Tibial artery (tissue), 4 donors: ENCODE data around the gene WDR54.
A peak's percentile ranks its signal among the peaks of the same experiment; 100 is the strongest.

Experiments used
- DNase-seq, 2 donors: peaks; one replicate each; pipeline ENCODE4 v3.0.0-alpha.2; 2019
- H3K27ac ChIP-seq, 2 donors: fragments of 200-600 bp; sonication (generic) in 1 of 2; 1 replicate in 1 of 2; 2 replicates in 1 of 2; pipeline ENCODE4 v1.5.1; 2018 to 2019; ENCODE audit warnings: mild to moderate bottlenecking in 1 of 2
- H3K27me3 ChIP-seq, 2 donors: fragments of 200-600 bp; sonication (generic) in 1 of 2; one replicate each; pipeline versions ENCODE4 v1.5.1 to v1.6.0; 2016 to 2019
- H3K36me3 ChIP-seq, 3 donors: fragments of 200-600 bp; sonication (generic) in 2 of 3; one replicate each; pipeline ENCODE4 v1.5.1; 2016 to 2019; ENCODE audit warnings: mild to moderate bottlenecking in 2 of 3
- H3K4me1 ChIP-seq, 4 donors: fragments of 200-600 bp; sonication (generic) in 2 of 4; 1 replicate in 3 of 4; 2 replicates in 1 of 4; pipeline ENCODE4 v1.5.1; 2016 to 2019
- H3K4me3 ChIP-seq, 2 donors: fragments of 200-600 bp; sonication (generic) in 1 of 2; 1 replicate in 1 of 2; 2 replicates in 1 of 2; pipeline ENCODE4 v1.5.1; 2018 to 2019; ENCODE audit warnings: mild to moderate bottlenecking in 2 of 2
- H3K9me3 ChIP-seq, 3 donors: fragments of 200-600 bp; sonication (generic) in 1 of 3; one replicate each; pipeline ENCODE4 v1.5.1; 2016 to 2019
- CTCF ChIP-seq, 2 experiments: fragments of 200-600 bp in 1 of 2; fragments of 450-650 bp in 1 of 2; IDR thresholded peaks; one replicate each; pipeline ENCODE4 v1.5.1; 2017 to 2019; ENCODE audit warnings: antibody characterized with exemption in 2 of 2, mild to moderate bottlenecking in 1 of 2, moderate library complexity in 1 of 2
- intact Hi-C: fragments of 100-400 bp; cut with DNase I; formaldehyde crosslinking; loops from one replicate; pipeline ENCODE4 v1.15.0; 2023; ENCODE audit warnings: low total_unique reads

The WDR54 gene, protein sequence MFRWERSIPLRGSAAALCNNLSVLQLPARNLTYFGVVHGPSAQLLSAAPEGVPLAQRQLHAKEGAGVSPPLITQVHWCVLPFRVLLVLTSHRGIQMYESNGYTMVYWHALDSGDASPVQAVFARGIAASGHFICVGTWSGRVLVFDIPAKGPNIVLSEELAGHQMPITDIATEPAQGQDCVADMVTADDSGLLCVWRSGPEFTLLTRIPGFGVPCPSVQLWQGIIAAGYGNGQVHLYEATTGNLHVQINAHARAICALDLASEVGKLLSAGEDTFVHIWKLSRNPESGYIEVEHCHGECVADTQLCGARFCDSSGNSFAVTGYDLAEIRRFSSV

DNA sequence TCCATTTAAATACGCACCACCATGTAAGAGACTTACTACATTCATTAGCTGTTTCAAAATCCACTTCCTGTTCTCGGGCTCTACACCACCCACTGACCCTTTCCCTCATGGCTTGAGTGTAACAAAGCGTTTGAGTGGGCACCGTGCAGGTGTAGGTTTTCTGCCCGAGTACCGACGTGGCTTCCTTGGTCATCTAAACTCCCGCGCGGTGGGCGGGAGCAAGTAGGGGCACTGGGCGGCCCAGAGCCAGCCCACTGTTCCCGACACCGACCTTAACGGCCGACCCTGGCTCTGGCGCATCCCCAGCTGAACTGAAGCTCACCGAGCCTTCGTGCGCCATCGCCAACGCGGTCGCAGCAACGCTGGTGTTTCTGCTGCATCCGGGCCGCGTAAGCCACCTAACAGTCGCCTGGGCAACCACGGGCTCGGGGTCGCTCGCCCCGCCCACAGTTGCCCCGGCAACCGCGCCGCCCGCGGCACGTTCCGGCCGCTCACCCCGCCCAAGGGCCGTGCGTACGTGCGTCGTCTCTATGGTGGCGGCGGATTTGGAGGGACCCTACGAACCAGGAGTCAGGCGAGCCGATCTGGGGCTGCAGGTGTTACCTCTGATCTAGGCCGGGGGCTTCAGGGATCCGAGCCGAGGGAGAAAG, at the start of gene WDR54, which contains the start of gene C2orf81:
Gene WDR54, plus strand, starts transcription at position 510 of the 650 bp plus-strand sequence. CDS start 424 bp downstream, outside the sequence.
Gene C2orf81, minus strand, starts transcription at position 399 of the 650 bp plus-strand sequence. Its CDS starts 59 bp downstream, at position 340.
- Histone ChIP-seq H3K9me3 (no peaks in the 10 kb centered on the region), H3K27me3 (no peaks in the 10 kb centered on the region), H3K27ac (peak within 1 kb of the TSS; percentile 62 to 66), H3K36me3 (peaks cover 0 to 14% (median 5%) of the 10 kb centered on the region in 3 donors), H3K4me3 (peak within 1 kb of the TSS; percentile 57 to 78), H3K4me1 (peaks cover 0 to 22% (median 13%) of the 10 kb centered on the region in 4 donors)
- no peak for TF ChIP-seq CTCF (IDR thresholded peaks at IDR 0.05)
- intact Hi-C loops: no loop called here
- peak; percentile 78 to 88 for DNase-seq

GRCh38 chr2:74372674-74373073, 48.9 kb upstream of the WDR54 start:
- H3K4me1 ChIP-seq: peaks cover 0 to 30% (median 17%) of the 10 kb centered on the region in 4 donors
- peaks cover 41 to 76% (median 61%) of the 10 kb centered on the region in 3 donors for H3K36me3 ChIP-seq
- TF ChIP-seq CTCF (IDR thresholded peaks at IDR 0.05): no peak
- H3K4me3 ChIP-seq: no peak overlapping the region
- no peaks in the 10 kb centered on the region for H3K27me3 ChIP-seq
- no peak overlapping the region for H3K27ac ChIP-seq
- intact Hi-C loops: no loop called here
- H3K9me3 ChIP-seq: no peaks in the 10 kb centered on the region
- DNase-seq: no peak

GRCh38 chr2:74373221-74373676, 48.3 kb upstream of the WDR54 start:
- intact Hi-C loops: no loop called here
- Histone ChIP-seq H3K27ac (no peak overlapping the region), H3K9me3 (no peaks in the 10 kb centered on the region), H3K4me1 (peaks cover 0 to 30% (median 17%) of the 10 kb centered on the region in 4 donors), H3K4me3 (no peak overlapping the region), H3K27me3 (no peaks in the 10 kb centered on the region), H3K36me3 (peaks cover 35 to 74% (median 59%) of the 10 kb centered on the region in 3 donors)
- peak in 1 of 2 donors; percentile 39 for DNase-seq
- TF ChIP-seq CTCF (IDR thresholded peaks at IDR 0.05): no peak

DNA sequence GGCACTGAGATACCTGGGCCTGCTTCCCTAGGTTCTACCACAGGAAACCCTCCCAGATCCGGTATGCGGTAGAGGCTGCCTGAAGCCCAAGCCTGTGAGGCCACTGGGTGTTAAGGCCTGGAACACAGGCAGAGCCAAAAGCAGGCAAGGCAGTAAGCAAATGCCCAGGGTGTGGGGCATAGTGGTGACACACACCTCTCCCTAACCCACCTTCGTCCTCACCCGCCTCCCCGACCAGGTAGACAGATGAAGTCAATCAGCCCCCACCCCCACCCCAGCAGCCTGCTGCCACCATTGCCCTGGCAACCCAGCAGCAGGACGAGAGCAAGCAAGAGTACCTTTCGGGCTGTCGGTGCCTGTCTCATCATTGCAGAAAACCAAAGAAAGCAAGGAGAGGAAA, 47.5 kb upstream of the WDR54 start:
- H3K27ac ChIP-seq: peak overlapping the region; percentile 7 to 24
- intact Hi-C loops: no loop called here

More for the DNA sequence above, 47.5 kb upstream of the WDR54 start:
- H3K9me3 ChIP-seq: no peaks in the 10 kb centered on the region
- TF ChIP-seq CTCF (IDR thresholded peaks at IDR 0.05): no peak
- DNase-seq: no peak
- peaks cover 0 to 32% (median 17%) of the 10 kb centered on the region in 4 donors for H3K4me1 ChIP-seq
- no peaks in the 10 kb centered on the region for H3K27me3 ChIP-seq
- peaks cover 28 to 67% (median 52%) of the 10 kb centered on the region in 3 donors for H3K36me3 ChIP-seq
- peak overlapping the region; percentile 22 to 45 for H3K4me3 ChIP-seq
